GM18858 (cell line): ENCODE measurements around the gene KIF26A.

ENCODE experiments used
- ATAC-seq: cut with Tn5 transposase; IDR thresholded peaks from one replicate; pipeline ENCODE4 v1.9.1; 2021; ENCODE audit not compliant: unreplicated experiment

KIF26A gene

DNA sequence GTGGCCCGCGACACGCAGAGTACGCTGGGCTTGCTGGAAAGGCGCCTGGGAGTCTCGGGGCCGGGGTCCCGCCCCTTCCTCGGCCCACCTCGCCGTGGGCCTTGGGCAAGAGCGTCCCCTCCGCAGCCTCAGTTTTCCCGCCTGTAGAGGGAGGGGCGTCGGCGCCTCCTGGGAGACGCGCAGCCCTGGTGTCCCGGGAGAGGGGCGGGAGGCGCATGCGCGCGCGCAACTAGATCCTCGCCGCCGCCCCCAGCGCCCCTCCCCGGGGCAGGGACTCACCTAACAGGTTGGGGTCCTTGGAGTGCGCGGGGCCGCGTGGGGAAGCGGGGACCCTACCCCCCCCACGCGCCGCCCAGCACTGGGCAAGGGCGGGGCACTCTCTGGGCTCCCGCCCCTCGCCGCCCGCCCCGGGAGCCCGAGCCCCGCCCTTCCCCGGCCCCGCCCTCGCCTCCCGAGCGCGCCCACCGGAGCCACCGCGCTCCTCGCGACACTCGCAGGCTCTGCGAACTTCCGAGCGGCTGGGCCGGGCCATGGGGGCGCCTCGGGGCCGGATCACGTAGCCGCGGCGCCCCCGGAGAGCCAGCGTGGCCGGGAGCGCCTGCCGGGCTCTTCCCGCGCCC, at the start of gene KIF26A:
TSS of gene KIF26A (plus strand) at position 490 of the 620 bp plus-strand sequence. CDS start 136 bp downstream, outside the sequence.
- no peak for ATAC-seq

- ATAC-seq = no peak
Observed at GRCh38 chr14:104090071-104090748, 48.2 kb upstream of the KIF26A start.

DNA sequence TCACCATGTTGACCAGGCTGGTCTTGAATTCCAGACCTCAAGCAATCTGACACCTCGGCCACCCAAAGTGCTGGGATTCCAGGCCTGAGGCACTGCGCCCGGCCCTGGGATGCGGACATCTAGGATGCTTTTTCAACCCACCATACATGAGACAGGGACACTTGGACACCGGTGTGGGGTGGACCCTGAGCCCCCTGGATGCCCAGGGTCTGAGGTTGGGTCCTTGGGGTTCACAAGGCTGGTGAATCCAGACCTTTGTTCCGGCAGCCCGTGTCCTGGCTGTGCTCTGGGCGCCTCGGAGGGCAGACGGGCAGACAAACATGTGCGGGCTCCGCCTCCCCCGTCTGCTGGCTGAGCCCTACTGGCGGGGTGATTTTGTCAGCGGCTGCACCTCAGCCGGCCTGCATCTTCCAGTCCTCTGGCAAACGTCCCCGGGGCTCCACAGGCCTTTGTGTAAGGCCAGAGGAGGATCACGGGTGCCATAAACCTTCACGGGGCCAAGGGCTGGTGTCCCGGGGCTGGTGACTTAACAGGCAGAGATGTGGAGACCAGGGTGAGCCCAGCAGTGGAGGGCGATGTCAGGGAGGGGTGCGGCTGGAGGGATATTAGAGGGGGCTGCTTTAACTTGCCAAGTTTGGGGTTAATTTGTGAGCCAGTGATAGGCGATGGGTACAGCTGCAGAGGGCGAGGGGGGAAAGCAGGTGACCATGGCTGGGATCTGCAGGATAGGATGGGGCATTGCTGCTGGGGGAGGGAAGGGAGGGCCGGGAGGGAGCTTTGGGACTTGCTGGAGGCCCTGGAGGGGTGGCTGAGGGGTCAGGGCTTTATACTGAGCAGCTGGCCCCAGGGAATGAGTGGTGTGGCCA, 47.1 kb upstream of the KIF26A start:
- ATAC-seq = no peak

GRCh38 chr14:104091927-104092771, 46.2 kb upstream of the KIF26A start:
- ATAC-seq = no peak

GRCh38 chr14:104092931-104093365, 45.4 kb upstream of the KIF26A start:
- ATAC-seq = no peak

DNA sequence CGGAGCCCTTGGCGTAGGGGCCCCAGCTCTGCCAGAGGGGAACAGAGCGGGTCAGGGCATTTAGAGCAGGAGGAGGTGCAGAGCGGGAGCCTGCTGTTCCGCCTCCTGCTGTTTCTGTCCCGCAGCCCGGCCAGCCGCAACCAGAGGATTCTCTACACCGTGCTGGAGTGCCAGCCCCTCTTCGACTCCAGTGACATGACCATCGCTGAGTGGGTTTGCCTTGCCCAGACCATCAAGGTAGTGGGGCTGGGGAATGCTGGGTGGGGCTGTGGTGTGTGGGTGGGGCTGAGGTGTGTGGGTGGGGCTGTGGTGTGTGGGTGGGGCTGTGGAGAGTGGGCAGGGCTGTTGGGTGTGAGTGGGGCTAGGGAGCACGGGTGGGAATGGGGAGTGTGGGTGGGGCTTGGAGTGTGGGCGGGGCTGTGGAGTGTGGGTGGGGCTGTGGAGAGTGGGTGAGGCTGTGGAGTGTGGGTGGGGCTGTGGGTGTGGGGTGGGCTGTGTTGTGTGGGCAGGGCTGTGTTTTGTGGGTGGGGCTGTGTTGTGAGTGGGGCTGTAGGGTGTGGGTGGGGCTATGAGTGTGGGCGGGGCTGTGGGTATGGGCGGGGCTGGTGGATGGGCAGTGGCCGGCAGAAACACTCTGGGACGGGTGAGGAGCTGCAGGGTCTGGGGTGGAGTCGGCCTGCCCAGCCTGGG, 44.9 kb upstream of the KIF26A start:
- ATAC-seq = no peak

- no peak for ATAC-seq
Observed at GRCh38 chr14:104094056-104094708, 44.2 kb upstream of the KIF26A start.

- no peak for ATAC-seq
Observed at GRCh38 chr14:104094709-104095425, 43.5 kb upstream of the KIF26A start.

DNA sequence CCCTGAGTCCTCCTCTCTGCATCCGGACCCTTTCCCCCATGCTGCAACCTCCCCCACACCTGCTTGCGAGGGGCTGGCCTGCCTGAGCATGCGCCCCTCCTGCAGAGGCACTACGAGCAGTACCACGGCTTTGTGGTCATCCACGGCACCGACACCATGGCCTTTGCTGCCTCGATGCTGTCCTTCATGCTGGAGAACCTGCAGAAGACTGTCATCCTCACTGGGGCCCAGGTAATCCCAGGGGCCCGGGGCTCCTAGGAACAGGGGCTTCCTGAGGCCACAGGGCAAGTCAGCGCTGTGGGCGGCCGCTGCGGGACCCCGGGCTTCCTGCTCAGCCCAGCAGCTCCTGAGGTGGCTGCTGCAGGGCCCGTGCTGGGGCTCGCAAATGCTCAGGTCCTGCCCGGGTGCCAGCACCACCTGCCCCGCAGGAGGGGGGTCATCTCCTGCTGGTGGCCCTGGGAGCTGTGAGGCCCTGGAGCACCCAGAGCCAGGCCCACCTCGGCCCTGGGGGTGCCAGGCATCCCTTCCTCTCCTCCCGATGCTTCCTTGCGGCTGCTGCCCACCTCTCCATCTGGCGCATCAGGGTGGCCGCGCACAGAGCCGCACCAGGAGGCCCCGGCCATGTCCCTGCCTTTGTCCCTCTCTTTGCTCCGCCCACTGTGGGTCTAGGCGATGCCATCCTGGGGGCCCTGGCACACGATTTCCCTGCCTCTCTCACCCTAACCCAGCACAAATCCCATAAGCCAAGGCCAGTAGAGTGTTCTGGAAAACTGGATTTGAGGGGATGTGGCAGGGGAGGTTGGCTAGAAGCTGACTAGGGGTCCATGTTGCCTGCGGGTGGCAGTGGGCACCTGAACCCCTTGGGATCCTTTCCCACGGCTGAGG, 42.7 kb upstream of the KIF26A start:
- no peak for ATAC-seq

GRCh38 chr14:104096318-104096717, 42.1 kb upstream of the KIF26A start:
- ATAC-seq = no peak

GRCh38 chr14:104096751-104097700, 41.4 kb upstream of the KIF26A start:
- no peak for ATAC-seq

- no peak for ATAC-seq
Observed at GRCh38 chr14:104098272-104099095, 39.9 kb upstream of the KIF26A start.

- no peak for ATAC-seq
Observed at GRCh38 chr14:104099096-104100041, 39.0 kb upstream of the KIF26A start.

GRCh38 chr14:104100171-104101085, 38.0 kb upstream of the KIF26A start:
- ATAC-seq = no peak
